OCI-LY3 (cell line): ENCODE data around the gene ISOC1.
A peak's percentile ranks its signal among the peaks of the same experiment; 100 is the strongest.

ENCODE experiments used
- H2AFZ ChIP-seq: fragments of 200-600, 300-600 bp; shearing (Covaris generic); 2 replicates; pipeline ENCODE4 v1.6.0; 2014; ENCODE audit warnings: antibody characterized with exemption, low read depth, low read length
- H3K27ac ChIP-seq: fragments of 200-600, 300-600 bp; sonication (generic); 2 replicates; pipeline ENCODE4 v1.5.1; 2014; ENCODE audit warnings: mild to moderate bottlenecking, low read length, moderate library complexity, mixed read lengths
- H3K27me3 ChIP-seq: fragments of 200-600, 300-600 bp; sonication (generic); 2 replicates; pipeline ENCODE4 v1.6.1; 2014; ENCODE audit warnings: low read depth, low read length, mixed read lengths
- H3K36me3 ChIP-seq: fragments of 200-600, 300-600 bp; sonication (generic); replicated peaks from 2 replicates; pipeline ENCODE3; 2014; ENCODE audit warnings: low read depth, low read length, mixed read lengths
- H3K4me1 ChIP-seq: fragments of 300-600, 200-600 bp; sonication (generic); 2 replicates; pipeline ENCODE4 v1.6.1; 2014; ENCODE audit warnings: low read length, mixed read lengths
- H3K4me2 ChIP-seq: fragments of 200-600, 300-600 bp; sonication (generic); 2 replicates; pipeline ENCODE4 v1.6.1; 2014; ENCODE audit warnings: low read length, mixed read lengths
- H3K4me3 ChIP-seq: fragments of 300-600, 200-600 bp; sonication (generic); 2 replicates; pipeline ENCODE4 v1.5.1; 2014; ENCODE audit warnings: antibody characterized with exemption, mild to moderate bottlenecking, low read length, moderate library complexity
- H3K79me2 ChIP-seq: fragments of 300-600, 200-600 bp; shearing (Covaris generic); 2 replicates; pipeline ENCODE4 v1.6.1; 2014; ENCODE audit warnings: mild to moderate bottlenecking, low read length, mixed read lengths
- H3K9ac ChIP-seq: fragments of 300-600, 200-600 bp; shearing (Covaris generic); 2 replicates; pipeline ENCODE4 v1.6.0; 2014; ENCODE audit warnings: mild to moderate bottlenecking, low read length, moderate library complexity
- H3K9me3 ChIP-seq: fragments of 200-600, 300-600 bp; shearing (Covaris generic); 2 replicates; pipeline ENCODE4 v1.6.1; 2014; ENCODE audit warnings: low read length, mixed read lengths; ENCODE audit not compliant: insufficient read depth
- H4K20me1 ChIP-seq: fragments of 200-600, 300-600 bp; sonication (generic); 2 replicates; pipeline ENCODE4 v1.6.1; 2016; ENCODE audit warnings: low read length, mixed read lengths; ENCODE audit not compliant: insufficient read depth
- CTCF ChIP-seq: fragments of 200-600, 300-600 bp; sonication (generic); IDR thresholded peaks from 2 replicates; pipeline ENCODE4 v1.5.1; 2014; ENCODE audit warnings: antibody characterized with exemption, low read length, low read depth
- EZH2phosphoT487 ChIP-seq: fragments of 200-600 bp; shearing (Covaris generic); IDR thresholded peaks from 2 replicates; pipeline ENCODE4 v1.6.1; 2018; ENCODE audit warnings: antibody characterized with exemption, mixed run types, low read depth

The ISOC1 gene

GRCh38 chr5:129112295-129112694, 17.7 kb downstream of the ISOC1 start:
- TF ChIP-seq CTCF (no peak), EZH2phosphoT487 (no peak)
- H3K79me2 ChIP-seq = no peaks in the 10 kb centered on the region

GRCh38 chr5:129113867-129114266, 19.3 kb downstream of the ISOC1 start:
- peak; percentile 22; the same call in 1 of the 2 replicates for TF ChIP-seq CTCF
- no peak for TF ChIP-seq EZH2phosphoT487
- H4K20me1 ChIP-seq = no peaks in the 10 kb centered on the region
- no peaks in the 10 kb centered on the region for H3K79me2 ChIP-seq
- no peaks in the 10 kb centered on the region for H3K27me3 ChIP-seq
- no peaks in the 10 kb centered on the region for H3K9me3 ChIP-seq
- H3K27ac ChIP-seq = no peak overlapping the region
- H3K4me1 ChIP-seq = peaks cover 6% of the 10 kb centered on the region
- no peaks in the 10 kb centered on the region for H3K36me3 ChIP-seq
- no peak overlapping the region for H3K4me2 ChIP-seq
- no peak overlapping the region for H2AFZ ChIP-seq
- no peak overlapping the region for H3K9ac ChIP-seq
- H3K4me3 ChIP-seq = no peak overlapping the region

More at GRCh38 chr5:129112295-129112694, 17.7 kb downstream of the ISOC1 start:
- Histone ChIP-seq H3K4me1 (peaks cover 6% of the 10 kb centered on the region), H3K9ac (no peak overlapping the region), H3K36me3 (no peaks in the 10 kb centered on the region), H3K9me3 (no peaks in the 10 kb centered on the region), H4K20me1 (no peaks in the 10 kb centered on the region), H2AFZ (no peak overlapping the region), H3K27ac (no peak overlapping the region), H3K4me2 (no peak overlapping the region), H3K4me3 (no peak overlapping the region), H3K27me3 (no peaks in the 10 kb centered on the region)

GRCh38 chr5:129114539-129115193, 20.1 kb downstream of the ISOC1 start:
- no peak overlapping the region for H3K9ac ChIP-seq
- H3K27me3 ChIP-seq = no peaks in the 10 kb centered on the region
- TF ChIP-seq EZH2phosphoT487 (no peak), CTCF (no peak)
- H3K4me1 ChIP-seq = peaks cover 7% of the 10 kb centered on the region
- H3K4me2 ChIP-seq = no peak overlapping the region
- H3K4me3 ChIP-seq = no peak overlapping the region
- H3K9me3 ChIP-seq = no peaks in the 10 kb centered on the region
- no peaks in the 10 kb centered on the region for H4K20me1 ChIP-seq
- no peaks in the 10 kb centered on the region for H3K79me2 ChIP-seq
- no peak overlapping the region for H3K27ac ChIP-seq
- no peaks in the 10 kb centered on the region for H3K36me3 ChIP-seq
- no peak overlapping the region for H2AFZ ChIP-seq

- H3K79me2 ChIP-seq = no peaks in the 10 kb centered on the region
- H3K4me3 ChIP-seq = no peak overlapping the region
- H3K9me3 ChIP-seq = no peaks in the 10 kb centered on the region
- no peak overlapping the region for H3K9ac ChIP-seq
- no peaks in the 10 kb centered on the region for H3K27me3 ChIP-seq
- H3K4me2 ChIP-seq = no peak overlapping the region
- H4K20me1 ChIP-seq = no peaks in the 10 kb centered on the region
- H3K27ac ChIP-seq = no peak overlapping the region
- no peak overlapping the region for H2AFZ ChIP-seq
- no peak for TF ChIP-seq CTCF
- no peak for TF ChIP-seq EZH2phosphoT487
- no peaks in the 10 kb centered on the region for H3K36me3 ChIP-seq
- peaks cover 17% of the 10 kb centered on the region for H3K4me1 ChIP-seq
Measured at GRCh38 chr5:129115680-129116079, 21.1 kb downstream of the ISOC1 start.
